Limb (tissue), 2 donors: ENCODE results near the gene LSP1.
"Not testable (repeated sequence)": the region's sequence is repeated elsewhere in the genome, so short reads cannot be mapped to it uniquely, and the experiment has no call there.

ENCODE experiments used
- DNase-seq, 2 donors: peaks; one replicate each; pipeline ENCODE4 v3.0.0-alpha.2; 2016; ENCODE audit errors: extremely low spot score in 2 of 2

Gene LSP1

DNA sequence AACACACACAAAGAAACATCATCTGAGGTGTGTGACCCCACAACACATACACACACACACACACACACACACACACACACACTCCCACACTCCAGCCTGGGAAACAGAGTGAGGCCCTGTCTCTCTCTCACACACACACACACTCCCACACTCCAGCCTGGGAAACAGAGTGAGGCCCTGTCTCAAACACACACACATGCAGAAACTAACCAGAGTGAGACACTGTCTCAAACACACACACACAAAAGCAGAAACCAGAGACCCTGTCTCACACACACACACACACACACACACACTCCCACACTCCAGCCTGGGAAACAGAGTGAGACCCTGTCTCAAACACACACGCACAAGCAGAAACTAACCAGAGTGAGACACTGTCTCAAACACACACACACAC is 86.9 kb downstream of the LSP1 start:
- not testable (repeated sequence) for DNase-seq
